ENCODE measurements around the gene PLEK2.
"Not testable (repeated sequence)": the region's sequence is repeated elsewhere in the genome, so short reads cannot be mapped to it uniquely, and the experiment has no call there.

Gene PLEK2

GRCh38 chr14:67428501-67429031, 16.6 kb upstream of the PLEK2 start:
- DNase-seq (ENCODE audit: low spot score): peak; percentile 59

DNA sequence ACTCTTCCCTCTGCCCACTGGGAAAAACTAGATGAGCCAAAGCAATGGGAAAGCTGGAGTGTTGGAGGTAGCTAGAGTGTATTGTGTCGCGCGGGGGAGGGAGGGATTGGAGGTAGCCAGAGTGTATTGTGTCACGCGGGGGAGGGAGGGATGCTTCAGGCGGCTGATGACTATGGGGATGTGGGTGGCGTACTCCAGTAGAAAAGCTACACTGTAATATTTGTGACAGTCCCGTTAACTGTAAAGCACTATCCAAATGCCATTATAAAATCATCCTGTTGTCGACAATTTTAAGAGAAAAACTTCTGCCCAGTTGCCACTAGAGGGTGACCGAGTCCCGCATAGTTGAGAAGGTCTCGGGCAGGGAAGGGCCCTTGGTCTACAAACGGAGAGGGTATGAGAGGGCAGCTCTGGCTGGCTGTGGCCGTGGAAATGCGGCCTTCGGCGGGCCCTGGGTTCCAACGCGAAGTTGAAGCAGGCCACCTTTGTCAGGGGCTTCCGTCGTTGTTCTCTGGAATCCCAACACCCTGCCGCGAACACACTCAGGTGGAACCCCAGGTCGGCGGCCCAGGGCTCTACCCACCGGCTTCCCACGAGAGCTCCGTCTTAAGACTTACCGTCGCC, 15.1 kb upstream of the PLEK2 start:
- peak; percentile 89 for DNase-seq (ENCODE audit: low spot score)

GRCh38 chr14:67426161-67426560, 14.2 kb upstream of the PLEK2 start:
- no peak for DNase-seq (ENCODE audit: low spot score)

DNA sequence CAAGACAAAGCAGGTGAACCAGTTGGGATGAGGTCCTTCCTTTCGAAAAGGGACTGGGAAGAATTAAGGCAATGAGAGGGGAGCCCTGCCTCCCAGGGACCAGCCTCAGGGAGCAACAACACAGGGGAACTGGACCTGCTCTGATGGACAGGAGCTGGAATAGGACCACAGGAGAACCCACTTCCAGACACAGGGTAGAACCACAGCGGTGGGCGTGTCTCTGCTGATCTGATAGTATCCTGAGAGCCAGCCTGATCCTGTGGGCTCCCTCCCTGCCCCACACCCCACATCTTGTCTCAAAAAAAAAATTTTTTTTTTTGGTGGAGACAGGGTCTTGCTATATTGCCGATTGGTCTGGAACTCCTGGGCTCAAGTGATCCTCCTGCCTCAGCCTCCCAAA, 13.6 kb upstream of the PLEK2 start:
- no peak for DNase-seq (ENCODE audit: low spot score)

GRCh38 chr14:67424539-67424938, 12.6 kb upstream of the PLEK2 start:
- no peak for DNase-seq (ENCODE audit: low spot score)

DNA sequence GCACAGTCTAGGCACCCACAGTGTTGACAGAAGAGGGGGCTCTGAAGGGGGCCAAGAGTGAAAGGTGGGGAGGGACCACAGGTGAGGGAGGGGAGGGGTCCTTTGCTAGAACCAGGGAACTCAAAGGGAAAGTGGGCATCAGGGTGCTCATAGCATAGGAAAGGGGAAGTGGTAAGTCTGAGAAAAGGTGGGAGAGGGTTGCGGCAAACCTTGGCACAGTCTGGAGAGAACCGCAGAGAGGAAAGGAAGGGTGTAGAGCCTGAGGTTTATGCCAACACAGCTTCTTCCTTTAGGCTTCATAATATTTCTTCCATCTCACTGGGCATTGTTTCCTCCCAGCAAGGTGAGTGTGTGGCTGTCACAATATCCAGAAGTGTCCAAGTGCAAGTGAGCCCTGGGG, 11.5 kb upstream of the PLEK2 start:
- DNase-seq (ENCODE audit: low spot score): no peak

GRCh38 chr14:67421356-67422224, 9.6 kb upstream of the PLEK2 start:
- no peak for DNase-seq (ENCODE audit: low spot score)

GRCh38 chr14:67420102-67420739, 8.3 kb upstream of the PLEK2 start:
- no peak for DNase-seq (ENCODE audit: low spot score)

- no peak for DNase-seq (ENCODE audit: low spot score)
Observed at GRCh38 chr14:67418401-67419191, 6.6 kb upstream of the PLEK2 start.

DNA sequence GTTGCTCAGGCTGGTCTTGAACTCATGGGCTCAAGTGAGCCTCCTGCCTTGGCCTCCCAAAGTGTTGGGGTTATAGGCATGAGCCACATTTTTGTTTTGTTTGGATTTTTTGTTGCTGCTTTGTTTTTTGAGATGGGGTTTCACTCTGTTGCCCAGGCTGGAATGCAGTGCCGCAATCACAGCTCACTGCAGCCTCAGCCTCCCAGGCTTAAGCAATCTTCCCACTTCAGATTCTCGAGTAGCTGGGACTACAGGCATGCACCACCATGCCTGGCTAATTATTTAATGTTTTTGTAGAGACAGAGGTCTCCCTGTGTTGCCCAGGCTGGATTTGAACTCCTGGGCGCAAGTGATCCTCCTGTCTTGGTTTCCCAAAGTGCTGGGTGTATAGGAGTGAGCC, 5.7 kb upstream of the PLEK2 start:
- no peak for DNase-seq (ENCODE audit: low spot score)

GRCh38 chr14:67416810-67417209, 4.8 kb upstream of the PLEK2 start:
- no peak for DNase-seq (ENCODE audit: low spot score)

DNA sequence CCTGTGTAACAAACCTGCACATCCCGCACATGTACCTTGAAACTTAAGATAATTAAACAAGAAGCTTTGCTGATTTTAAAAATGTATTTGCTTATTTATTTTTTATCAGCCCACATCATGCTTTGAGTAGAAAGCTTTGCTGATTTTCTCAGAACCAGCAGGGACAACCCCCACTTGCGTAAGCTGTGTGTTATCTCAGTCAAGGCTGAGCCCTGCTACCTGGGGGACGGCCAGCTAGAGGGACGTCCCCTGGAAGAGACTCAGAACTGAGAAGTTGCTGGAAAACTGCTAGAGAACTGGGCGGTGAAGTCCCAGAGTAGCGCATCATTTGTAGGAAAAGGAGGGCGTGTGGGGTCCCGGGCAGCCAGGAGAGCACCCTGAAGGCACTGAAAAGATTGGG, 4.1 kb upstream of the PLEK2 start:
- no peak for DNase-seq (ENCODE audit: low spot score)

- not testable (repeated sequence) for DNase-seq (ENCODE audit: low spot score)
Observed at GRCh38 chr14:67415610-67416009, 3.6 kb upstream of the PLEK2 start.

- peak; percentile 83 for DNase-seq (ENCODE audit: low spot score)
Observed at GRCh38 chr14:67413806-67414769, 2.1 kb upstream of the PLEK2 start.

GRCh38 chr14:67411370-67411769, 595 bp downstream of the PLEK2 start:
- DNase-seq (ENCODE audit: low spot score): no peak

GRCh38 chr14:67410313-67410712, 1.7 kb downstream of the PLEK2 start:
- DNase-seq (ENCODE audit: low spot score): no peak

DNA sequence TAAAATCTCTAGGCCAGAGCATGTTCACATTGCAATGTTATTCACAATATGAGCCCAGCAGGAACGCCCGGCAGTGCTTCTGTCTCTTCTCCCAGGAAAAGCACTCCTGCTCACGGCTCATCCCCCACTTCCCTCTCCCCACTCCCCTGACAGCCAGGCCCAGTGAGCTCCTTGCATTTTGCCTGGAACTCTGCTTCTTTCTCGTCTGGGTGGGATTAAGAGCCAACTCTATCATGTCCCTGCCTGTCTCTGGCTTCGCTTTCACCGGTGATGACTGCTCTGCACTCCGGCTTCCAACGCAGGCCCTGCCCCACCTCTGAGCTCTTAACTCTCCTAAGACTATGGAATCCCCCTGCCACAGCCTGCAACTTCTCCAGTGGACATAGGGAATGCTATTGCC, 2.5 kb downstream of the PLEK2 start:
- no peak for DNase-seq (ENCODE audit: low spot score)

DNA sequence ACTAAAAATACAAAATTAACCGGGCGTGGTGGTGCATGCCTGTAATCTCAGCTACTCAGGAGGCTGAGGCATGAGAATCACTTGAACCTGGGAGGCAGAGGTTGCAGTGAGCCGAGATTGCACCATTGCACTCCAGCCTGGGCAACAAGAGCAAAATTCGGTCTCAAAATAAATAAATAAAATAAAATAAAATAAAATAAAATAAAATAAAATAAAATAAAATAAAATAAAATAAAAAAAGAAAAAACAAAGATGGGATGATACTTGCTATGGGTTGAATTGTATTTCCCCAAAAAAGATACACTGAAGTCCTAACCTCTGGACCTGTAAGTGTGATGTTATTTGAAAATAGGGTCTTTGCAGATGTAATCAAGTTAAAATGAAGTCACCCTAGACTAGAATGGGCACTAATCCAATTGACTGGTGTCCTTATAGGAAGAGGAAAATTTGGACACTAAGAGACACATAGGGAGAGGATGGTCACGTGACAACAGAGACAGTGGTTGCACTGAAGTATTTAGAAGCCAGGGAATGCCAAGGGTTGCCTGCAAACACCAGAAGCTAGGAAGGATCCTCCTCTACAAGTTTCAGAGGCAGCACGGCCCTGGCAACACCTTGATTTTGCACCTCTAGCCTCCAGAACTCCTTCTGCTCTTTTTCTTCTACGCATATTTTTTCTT, 3.7 kb downstream of the PLEK2 start:
- DNase-seq (ENCODE audit: low spot score): not testable (repeated sequence)

DNA sequence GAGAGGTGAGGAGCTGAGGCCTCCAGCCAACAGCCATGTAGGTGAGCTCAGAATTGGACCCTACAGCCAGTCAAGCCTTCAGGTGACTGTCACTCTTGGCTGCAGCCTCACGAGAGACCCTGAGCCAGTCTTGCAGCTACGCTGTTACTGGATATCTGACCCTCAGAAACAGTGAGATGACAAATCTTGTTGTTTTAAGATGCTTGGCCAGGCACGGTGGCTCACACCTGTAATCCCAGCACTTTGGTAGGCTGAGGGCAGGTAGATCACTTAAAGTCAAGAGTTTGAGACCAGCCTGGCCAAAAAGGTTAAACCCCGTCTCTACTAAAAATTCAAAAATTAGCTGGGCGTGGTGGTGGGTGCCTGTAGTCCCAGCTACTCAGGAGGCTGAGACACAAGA, 6.2 kb downstream of the PLEK2 start:
- DNase-seq (ENCODE audit: low spot score): no peak

- no peak for DNase-seq (ENCODE audit: low spot score)
Observed at GRCh38 chr14:67400434-67400833, 11.5 kb downstream of the PLEK2 start.
